Measurements from ENCODE around the gene MAN1B1. TPM values are rescaled to one million over a fixed set of nuclear protein-coding genes. Genes with fewer than 3 reads are reported as not detected.

MAN1B1 gene
- total and polyA plus RNA-seq, 2 of the 8 experiments (the other 6 are each of a cell fraction or from before 2014, with no cell fraction given) = 33.7 to 36.3 TPM

GRCh38 chr9:137058521-137059234 is 28.1 kb upstream of the MAN1B1 start:
- Histone ChIP-seq H3K56ac (replicated peaks; ENCODE audit: insufficient read length, low read depth, low read length) (no peak overlapping the region), H4K20me1 (replicated peaks in 1 of 2; ENCODE audit: control insufficient read depth in 1 of 2, insufficient read depth in 2 of 2, low read length in 2 of 2) (no peaks in the 10 kb centered on the region), H2BK20ac (ENCODE audit: low read length) (no peak overlapping the region), H3K4me1 (replicated peaks in 1 of 4; ENCODE audit: control insufficient read depth in 3 of 4, insufficient read depth in 4 of 4, low read length in 3 of 4) (peaks cover 0 to 15% (median 8%) of the 10 kb centered on the region in 4 experiments; a peak in 5 of 7 replicates), H3K23me2 (ENCODE audit: low read depth, low read length) (peaks cover 5% of the 10 kb centered on the region; the same call in 1 of the 2 replicates), H2BK15ac (ENCODE audit: low read length) (no peak overlapping the region), H3K9ac (replicated peaks in 1 of 4; ENCODE audit: extremely low read depth in 1 of 4, low read depth in 3 of 4, low read length in 3 of 4) (no peak overlapping the region), H2BK12ac (ENCODE audit: low read depth, low read length) (no peak overlapping the region), H4K8ac (ENCODE audit: extremely low read depth, insufficient read depth, low read length) (no peak overlapping the region), H2AK5ac (ENCODE audit: low read depth, low read length) (no peak overlapping the region), H3K4me2 (ENCODE audit: insufficient read depth in 1 of 2, low read depth in 2 of 2, low read length in 2 of 2) (no peak overlapping the region), H3K27ac (ENCODE audit: low read depth, low read length) (no peak overlapping the region), H3K4me3 (ENCODE audit: extremely low read depth in 1 of 4, insufficient read depth in 2 of 4, low read depth in 3 of 4, low read length in 4 of 4) (no peak overlapping the region), H4K5ac (ENCODE audit: insufficient read length, low read depth, low read length) (no peak overlapping the region), H2BK120ac (replicated peaks; ENCODE audit: low read depth, low read length) (no peak overlapping the region), H3K9me3 (ENCODE audit: insufficient read depth in 2 of 2, low read depth in 1 of 2, low read length in 1 of 2) (no peaks in the 10 kb centered on the region), H3K18ac (ENCODE audit: extremely low read depth, low read length) (no peak overlapping the region), H3K14ac (ENCODE audit: insufficient read length) (no peak overlapping the region), H4K91ac (replicated peaks; ENCODE audit: insufficient read length, low read length) (no peak overlapping the region), H2BK5ac (ENCODE audit: low read depth, low read length) (no peak overlapping the region), H3K4ac (replicated peaks; ENCODE audit: insufficient read length, low read depth, low read length) (no peak overlapping the region), H2AFZ (ENCODE audit: low read length) (no peak overlapping the region), H3K79me1 (ENCODE audit: low read depth, low read length) (no peaks in the 10 kb centered on the region), H3K27me3 (replicated peaks in 1 of 4; ENCODE audit: control insufficient read depth in 3 of 4, extremely low read depth in 1 of 4, insufficient read depth in 3 of 4, low read length in 3 of 4) (peaks cover 3 to 20% (median 14%) of the 10 kb centered on the region in 4 experiments; a peak in 6 of 7 replicates), H3K36me3 (ENCODE audit: control insufficient read depth in 2 of 4, insufficient read depth in 4 of 4, low read length in 3 of 4) (no peaks in the 10 kb centered on the region), H3K23ac (ENCODE audit: insufficient read length) (no peak overlapping the region), H3K79me2 (ENCODE audit: control insufficient read depth in 1 of 2, insufficient read depth in 2 of 2, low read length in 2 of 2) (no peaks in the 10 kb centered on the region)
- CTCF ChIA-PET (ENCODE audit: partially characterized antibody) = interaction anchor here (1.0 to 8.6 kb wide), 10 partner anchors 9 to 111 kb away, joined by 3 to 156 read pairs (median 4); partner anchors contain the start of gene SAPCD2
- POLR2A ChIA-PET (ENCODE audit: partially characterized antibody) = interaction anchor here (0.6 kb wide), 1 partner anchor 28 kb away, joined by 3 read pairs; the partner anchor contains the start of gene MAN1B1
- WGBS, 2 experiments (ENCODE audit: extremely low coverage in 1 of 2, insufficient coverage in 1 of 2, insufficient read length in 1 of 2, insufficient replicate concordance in 2 of 2, low coverage in 1 of 2, low lambda C conversion rate in 2 of 2, missing lambda C conversion rate in 1 of 2) = 80% methylated on average over 9 of the region's 9 CpGs; no CpG with 5 or more reads in 1 of the 2 experiments
- no peak for DNase-seq (ENCODE audit: low read depth in 1 of 2, low spot score in 2 of 2)
- no peak for FAIRE-seq
- no peak for TF ChIP-seq EGR1 (IDR thresholded peaks at IDR 0.05; ENCODE audit: borderline replicate concordance, low read depth, low read length)
- TF ChIP-seq CBX5 (IDR thresholded peaks at IDR 0.05; ENCODE audit: low read depth, low read length) = no peak
- no peak for TF ChIP-seq SRF (IDR thresholded peaks at IDR 0.05; ENCODE audit: low read depth, low read length)
- TF ChIP-seq USF2 (IDR thresholded peaks at IDR 0.05; ENCODE audit: low read length) = no peak
- TF ChIP-seq NANOG (IDR thresholded peaks at IDR 0.05; ENCODE audit: insufficient read depth, low read depth, low read length, poor library complexity, severe bottlenecking) = no peak
- no peak for TF ChIP-seq JUN (IDR thresholded peaks at IDR 0.05; ENCODE audit: low read depth, low read length)
